ENCODE data around the gene NOP16.
"Not testable (repeated sequence)": the region's sequence is repeated elsewhere in the genome, so short reads cannot be mapped to it uniquely, and the experiment has no call there.

The NOP16 gene

DNA sequence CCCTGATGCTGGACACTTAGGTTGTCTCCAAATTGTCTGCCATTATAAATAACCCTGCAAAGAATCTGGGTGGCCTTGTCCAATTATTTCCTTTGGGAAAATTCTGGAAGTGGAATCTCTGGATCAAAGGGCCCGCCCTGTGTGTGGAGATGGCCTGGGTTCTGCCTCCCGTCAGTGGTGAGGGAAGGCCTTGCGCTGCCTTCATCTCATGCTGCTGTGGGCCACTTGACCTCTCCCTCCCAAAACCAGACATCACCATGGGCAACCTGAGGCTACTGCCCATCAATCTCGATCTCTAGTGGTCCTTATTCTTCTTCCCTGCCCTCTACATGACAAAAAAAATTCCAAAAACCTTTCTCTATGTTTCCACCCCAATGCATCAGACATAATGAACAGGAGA is 21.4 kb upstream of the NOP16 start:
- no peak for DNase-seq (ENCODE audit: low read depth in 3 of 3)

DNA sequence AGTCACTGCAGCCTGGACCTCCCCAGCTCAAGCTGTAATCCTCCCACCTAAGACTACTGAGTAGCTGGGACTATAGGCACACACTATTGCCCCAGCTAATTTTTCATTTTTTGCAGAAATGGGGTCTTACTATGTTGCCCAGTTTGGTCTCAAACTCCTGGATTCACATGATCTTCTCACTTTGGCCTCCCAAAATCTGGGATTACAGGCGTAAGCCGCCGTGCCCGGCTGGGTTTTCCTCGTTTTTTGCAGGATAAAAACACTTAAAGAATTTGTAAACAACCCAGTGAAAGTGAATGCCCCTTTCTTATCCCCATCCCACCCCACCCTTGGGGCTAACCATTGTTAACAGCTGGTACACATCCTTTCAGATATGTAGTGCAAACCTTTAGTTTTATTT is 20.2 kb upstream of the NOP16 start:
- no peak for DNase-seq (ENCODE audit: low read depth in 3 of 3)

DNA sequence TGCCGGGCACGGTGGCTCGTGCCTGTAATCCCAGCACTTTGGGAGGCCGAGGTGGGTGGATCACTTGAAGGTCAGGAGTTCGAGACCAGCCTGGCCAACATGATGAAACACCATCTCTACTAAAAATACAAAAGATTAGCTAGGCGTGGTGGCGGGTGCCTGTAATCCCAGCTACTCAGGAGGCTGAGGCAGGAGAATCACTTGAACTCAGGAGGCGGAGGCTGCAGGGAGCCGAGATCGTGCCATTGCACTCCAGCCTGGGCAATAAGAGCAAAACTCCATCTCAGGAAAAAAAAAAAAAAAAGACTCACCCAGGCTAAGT is 19.8 kb upstream of the NOP16 start:
- not testable (repeated sequence) for DNase-seq (ENCODE audit: low read depth in 3 of 3)

DNA sequence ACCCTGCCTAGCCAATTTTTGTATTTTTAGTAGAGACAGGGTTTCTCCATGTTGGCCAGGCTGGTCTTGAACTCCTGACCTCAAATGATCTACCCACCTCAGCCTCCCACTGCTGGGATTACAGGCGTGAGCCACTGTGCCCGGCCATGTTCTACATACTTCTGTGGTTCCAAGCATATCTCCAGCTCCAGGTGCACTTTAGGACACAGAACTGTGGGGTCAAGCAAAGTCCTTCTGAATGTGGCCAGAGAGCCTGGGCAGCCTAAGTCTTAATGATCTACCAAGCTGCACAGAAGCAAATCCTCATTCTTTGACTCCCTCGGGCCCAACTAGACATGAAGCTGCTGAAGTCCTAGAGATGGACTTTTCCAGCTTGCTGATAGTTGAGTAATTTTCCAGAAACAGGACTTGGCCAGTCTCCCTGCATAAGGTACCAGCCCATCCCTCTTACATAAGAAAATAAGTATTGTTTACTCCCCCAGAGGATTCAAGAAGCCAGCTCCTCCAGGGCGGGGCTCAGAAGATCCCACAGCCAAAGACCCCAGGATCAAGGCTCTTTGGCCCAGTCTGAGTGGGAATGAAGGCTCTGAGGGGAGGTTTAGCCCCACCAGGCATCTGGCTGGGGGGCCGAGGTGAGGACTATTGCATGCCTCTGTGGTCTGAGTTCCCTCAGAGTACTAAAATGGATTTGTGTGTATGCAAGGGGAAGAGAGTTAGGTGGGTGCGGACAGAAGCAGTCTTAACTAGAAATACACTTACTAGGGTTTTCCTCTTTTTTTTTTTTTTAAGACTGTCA is 19.3 kb upstream of the NOP16 start:
- no peak for DNase-seq (ENCODE audit: low read depth in 3 of 3)

DNA sequence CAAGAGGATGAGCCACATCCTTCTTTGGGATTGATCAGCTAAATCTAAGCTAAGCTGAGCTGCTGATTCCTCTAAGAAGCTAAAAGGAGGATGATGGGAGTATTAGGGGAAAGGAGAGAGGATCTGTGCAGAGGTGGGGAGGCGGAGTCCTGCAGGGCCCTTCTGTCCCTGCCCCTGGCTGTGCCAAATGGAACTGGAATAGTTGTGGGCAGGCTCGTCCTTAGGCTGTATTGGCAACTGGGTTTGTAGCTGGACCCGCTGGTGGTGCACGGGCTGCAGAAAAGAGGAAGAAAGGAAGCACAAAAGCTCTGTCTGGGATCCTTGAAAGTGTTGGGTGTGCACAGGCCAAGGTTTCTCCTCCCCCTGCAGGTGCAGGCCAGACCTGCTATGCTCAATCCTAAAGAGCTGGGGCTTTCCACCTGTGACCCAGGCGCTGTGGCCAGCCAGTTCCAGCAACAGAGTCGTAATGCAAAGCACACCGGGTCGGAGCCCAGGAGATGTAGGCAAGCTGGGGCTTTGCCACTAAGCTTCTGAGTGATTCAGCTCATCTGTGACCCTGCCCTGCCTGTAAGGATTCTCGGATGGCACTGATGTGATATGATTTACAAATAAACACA is 18.1 kb upstream of the NOP16 start:
- DNase-seq (ENCODE audit: low read depth in 3 of 3): no peak

DNA sequence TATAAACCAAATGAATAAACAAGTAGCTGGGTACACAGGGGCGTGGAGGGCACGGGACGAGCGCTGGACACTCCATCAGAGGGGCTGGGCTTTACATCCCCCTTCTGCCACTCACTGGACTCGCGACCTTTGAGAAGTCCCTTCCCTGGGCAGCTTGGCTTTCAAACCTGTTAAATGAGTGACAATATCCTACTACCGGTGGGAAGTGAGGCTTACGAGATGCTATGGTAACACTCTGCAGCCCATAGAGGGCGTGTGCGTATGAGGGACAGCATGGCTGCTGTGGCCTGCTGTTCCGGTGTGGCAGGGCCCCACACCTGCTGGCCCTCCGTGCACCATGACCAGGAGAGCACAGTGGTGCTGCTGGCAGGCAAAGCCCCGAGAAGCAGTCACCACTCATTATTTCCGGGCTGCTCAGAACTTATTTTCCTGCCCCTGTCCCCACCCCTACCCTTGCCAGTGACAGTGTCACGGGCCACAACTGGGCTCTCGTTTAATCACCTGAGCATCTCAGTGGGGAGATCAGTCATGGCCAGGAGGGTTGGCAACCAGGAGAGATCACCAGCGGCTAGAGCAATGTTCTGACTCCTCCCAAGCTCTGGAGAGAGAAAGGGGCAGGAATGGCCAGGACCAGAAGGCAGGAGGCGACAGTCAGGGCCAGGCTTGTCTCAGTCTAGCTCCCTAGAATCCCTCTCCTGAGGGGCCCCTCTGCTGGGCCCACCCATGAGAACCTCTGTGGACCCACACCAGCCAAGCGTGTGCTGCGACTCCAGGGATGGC is 17.4 kb upstream of the NOP16 start:
- DNase-seq (ENCODE audit: low read depth in 3 of 3): no peak

DNA sequence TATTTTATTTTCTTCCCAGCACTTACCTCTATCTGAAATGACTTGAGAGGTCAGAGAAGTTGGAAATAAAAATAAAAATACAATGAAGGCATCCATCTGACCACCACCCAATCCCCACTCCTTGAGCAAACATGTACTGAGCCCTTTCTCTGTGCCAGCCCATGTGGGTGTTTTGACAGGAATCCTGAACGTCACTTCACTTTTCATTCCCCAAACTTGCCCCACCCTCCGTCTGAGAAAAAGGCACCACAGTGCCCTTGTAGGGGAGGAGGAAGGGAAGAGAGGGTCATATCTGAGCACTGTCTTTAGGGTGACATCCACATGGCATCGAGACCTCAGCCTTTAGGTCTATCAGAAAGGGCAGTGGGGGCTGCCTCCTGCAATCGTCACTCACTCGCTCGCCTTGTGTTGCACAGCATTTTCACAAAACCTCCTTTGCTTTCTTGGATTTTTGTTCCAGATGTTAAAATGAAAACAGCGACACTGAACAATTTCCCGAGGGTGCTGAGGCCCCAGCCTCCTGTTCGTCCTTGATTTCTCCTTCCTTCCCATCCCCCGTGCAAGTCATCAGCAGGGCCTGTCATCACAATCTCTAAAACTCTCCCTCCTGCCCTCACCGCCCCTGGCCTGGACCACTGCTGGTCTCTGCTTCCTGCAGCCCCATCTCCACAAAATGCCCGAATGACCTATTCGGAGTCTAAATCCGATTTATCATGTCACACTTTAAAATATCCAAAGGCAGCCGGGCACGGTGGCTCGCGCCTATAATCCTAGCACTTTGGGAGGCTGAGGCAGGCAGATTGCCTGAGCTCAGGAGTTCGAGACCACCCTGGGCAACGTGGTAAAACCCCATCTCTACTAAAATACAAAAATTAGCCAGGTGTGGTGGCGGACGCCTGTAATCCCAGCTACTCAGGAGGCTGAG is 13.1 kb upstream of the NOP16 start:
- no peak for DNase-seq (ENCODE audit: low read depth in 3 of 3)

DNA sequence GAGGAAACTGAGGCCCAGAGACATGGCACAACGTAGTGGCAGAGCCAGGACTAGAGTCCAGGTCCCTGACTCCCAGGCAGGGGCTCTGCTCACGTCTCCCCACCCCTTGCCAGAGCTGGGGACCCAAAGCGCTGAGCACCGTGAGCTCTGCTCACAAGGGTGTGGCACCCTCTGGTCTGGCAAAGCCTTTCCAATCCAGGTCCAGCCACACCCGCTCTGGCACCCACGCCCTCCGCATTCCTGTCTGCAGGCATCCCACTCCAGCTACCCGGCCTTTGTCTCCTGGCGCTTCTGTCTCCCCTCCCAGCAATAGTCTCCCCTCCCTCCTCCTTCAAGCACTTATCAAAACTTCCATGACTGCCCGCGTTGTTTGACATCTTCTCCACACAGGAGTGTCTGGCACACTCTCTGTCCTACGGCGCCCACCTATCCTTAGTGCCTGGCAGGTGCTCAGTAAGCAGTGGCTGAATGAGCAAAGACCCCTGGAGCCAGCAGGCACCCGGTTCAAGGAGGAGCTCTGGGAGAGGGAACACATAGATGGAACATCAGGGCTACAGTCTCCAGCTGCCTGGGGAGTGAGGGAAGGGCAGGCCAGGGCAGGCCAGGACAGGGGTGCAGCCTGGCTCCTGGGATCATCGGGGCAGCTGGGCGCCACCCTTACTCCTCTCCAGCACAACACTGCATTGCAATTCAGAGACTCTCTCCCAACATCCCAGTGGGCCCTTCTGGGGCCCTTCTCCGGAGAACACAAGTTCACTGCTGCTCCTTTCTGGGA is 12.2 kb upstream of the NOP16 start:
- no peak for DNase-seq (ENCODE audit: low read depth in 3 of 3)

DNA sequence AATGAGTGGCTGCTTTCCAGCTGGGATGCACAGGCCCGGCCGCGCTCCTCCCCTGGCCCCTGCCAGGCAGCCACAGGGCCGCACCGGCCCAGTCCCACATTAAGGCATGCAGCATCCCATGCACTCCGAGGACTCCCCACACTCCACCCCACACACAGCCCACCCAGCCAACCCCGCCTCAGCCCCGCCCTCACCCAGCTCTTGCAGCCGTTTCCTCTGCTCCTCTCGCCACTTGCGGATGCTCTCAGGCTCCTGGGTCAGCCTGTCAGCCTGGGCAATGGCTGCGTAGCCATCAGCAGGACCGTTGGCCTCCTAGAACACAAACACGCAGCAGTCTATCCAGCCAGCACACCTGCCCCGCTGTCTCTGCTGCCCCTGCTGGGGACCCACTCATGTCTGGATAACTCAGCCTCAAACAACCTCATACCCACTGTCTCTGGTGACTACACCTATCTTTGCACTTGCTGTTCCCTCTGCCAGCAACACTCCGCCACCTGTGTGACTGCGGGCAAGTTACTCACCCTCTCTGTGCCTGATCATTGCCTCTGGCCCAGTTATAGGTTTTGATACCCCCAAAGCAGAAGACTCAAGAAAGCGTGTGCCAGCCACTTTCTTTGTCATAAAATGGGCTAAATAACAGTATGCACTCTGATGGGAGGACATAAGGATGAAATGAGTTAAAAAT is 9.5 kb upstream of the NOP16 start:
- DNase-seq (ENCODE audit: low read depth in 3 of 3): no peak

DNA sequence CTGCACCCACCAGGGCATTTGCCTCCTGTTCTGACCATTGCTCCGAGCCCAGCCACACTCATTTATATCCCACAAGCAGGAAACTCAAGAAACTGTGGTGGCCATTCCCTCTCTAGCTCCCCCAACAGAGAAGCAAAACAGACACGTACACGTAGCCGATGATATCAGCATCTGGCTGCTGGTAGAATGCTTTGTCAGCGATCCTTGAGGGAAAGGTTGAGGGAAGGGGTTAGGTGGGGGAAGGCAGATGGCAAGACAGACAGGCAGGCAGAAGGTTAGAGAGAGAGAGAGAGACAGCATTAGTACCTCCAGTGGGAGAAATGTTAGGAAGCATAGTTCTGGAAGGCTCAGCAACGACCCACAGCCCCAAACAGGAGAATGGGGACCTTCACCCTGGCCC is 7.9 kb upstream of the NOP16 start:
- DNase-seq (ENCODE audit: low read depth in 3 of 3): no peak

DNA sequence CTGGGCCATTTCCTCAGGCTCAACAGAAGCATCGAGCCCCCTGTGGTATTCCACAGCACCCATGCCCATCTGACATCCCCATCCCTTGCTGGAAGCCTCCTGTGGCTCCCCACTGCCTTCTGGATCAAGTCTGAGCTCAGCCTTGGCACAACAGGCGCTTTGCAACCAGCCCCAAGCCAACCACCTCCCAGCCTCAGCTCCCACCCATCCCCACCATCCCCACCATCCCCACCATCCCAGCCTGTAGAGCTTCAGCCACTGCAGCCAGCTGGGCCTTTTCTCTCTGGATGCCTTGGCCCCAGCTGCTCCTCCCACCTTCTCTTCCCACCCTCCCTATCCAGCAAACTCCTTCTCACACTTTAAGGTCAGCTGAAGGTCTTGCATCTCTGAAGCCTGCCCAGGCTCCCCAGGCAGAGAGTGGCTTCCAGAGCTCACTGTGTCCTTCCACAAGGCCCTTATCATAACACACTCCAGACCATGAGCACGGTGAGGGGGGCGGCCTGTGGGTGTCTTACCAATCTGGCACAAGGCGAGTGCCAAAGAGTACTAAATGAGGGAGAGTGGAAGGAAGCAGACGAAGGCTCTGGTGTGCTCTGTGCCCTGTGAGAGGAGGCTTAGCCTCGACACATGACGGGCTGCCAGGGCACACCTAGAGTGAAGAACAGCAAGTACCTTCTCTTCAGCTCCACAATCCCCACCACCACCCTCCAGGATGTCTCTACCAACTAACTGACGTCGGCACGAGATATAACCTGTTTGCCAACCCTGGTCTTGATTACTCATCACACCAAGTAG is 6.7 kb upstream of the NOP16 start:
- DNase-seq (ENCODE audit: low read depth in 3 of 3): no peak

DNA sequence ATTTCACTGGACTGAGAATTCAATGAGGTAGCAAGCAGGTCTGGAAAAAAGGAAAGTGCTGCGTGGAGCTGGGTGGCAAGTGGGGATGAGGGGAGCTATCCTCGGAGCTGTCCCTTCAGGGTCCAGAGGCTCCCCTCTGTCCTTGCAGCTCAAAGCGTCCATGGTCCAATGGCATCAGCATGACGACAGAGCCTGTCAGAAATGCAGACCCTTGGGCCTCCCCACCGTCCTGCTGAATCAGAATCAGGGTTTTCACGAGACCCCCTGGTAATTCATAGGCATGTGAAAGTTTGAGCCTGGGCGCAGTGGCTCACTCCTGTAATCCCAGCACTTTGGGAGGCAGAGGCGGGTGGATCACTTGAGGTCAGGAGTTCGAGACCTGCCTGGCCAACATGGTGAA is 5.7 kb upstream of the NOP16 start:
- DNase-seq (ENCODE audit: low read depth in 3 of 3): no peak

DNA sequence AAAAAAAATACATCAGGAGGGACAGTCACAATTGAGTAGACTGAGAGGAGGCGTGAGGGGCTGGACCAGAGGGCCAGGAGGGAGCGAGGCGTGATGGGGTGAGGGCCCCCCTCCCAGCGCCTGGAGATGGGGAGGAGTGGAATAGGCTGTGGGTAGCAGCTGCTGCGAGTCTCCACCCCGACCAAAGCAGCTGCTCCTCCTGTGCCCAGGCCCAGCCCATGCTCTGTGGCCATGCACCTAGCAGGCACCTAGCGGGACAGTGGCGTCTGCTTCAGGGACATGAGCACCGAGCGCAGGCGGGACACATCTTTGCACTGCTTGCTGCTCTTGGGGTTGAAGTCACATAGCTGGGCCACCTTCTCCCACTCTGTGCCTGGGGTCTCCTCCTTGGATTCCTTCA is 4.1 kb upstream of the NOP16 start:
- DNase-seq (ENCODE audit: low read depth in 3 of 3): no peak

DNA sequence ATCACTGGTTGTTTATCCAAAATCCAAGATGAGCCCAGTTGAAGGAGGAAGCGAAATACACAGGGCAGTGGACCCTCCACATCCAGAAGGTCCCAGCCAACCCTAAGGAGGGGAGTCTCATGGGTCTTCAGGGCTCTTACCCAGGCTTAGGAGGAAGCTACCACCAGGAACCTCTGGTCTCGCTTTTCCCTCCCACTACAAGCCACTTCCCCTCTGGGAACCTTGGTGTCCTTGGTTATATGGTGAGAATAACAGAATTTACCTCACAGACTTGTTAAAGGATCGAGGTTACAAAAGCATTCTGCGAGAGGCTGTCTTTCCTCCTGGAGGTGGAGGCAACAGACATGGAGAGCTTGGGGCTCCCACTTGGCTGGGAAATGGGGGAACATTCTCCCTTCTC is 3.6 kb upstream of the NOP16 start:
- DNase-seq (ENCODE audit: low read depth in 3 of 3): no peak

DNA sequence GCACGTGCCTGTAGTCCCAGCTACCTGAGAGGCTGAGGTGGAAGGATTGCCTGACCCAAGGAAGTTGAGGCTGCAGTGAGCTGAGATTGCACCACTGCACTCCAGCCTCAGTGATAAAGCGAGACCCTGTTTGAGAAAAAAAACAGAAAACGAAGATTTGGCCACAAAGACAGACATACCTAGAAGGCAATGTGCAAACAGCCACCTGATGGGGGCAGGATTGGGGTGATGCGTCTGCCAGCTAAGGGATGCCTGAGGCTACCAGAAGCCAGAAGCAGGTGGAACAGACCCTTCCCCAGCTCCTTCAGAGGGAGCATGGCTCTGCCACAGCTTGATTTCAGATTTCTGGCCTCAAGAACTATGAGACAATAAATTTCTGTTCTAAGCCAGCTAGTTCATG is 3.1 kb upstream of the NOP16 start:
- DNase-seq (ENCODE audit: low read depth in 3 of 3): no peak

DNA sequence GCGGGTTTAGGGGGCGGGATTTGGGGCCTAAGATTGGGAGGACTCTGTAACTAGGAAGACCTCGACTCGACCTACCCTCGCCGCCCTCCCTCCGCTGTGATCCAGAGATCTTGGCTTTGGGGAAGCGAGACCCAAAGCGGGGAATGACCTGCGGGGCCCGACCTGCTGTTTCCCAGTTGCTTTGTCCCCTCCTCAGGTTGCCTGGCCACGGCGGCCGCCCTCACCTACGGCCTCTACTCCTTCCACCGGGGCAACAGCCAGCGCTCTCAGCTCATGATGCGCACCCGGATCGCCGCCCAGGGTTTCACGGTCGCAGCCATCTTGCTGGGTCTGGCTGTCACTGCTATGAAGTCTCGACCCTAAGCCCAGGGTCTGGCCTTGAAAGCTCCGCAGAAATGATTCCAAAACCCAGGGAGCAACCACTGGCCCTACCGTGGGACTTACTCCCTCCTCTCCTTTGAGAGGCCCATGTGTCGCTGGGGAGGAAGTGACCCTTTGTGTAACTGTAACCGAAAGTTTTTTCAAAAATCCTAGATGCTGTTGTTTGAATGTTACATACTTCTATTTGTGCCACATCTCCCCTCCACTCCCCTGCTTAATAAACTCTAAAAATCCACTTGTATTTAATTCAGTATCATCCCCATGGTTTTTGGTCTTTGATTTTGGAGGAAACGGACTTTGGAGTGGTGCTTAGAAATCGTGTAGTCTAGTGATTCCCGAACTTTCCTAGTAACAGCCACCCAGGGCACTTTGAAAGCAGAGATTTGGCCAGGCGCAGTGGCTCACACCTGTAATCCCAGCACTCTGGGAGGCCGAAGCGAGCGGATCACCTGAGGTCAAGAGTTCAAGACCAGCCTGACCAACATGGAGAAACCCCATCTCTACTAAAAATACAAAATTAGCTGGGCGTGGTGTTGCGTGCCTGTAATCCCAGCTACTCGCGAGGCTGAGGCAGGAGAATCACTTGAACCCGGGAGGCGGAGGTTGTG is 1.0 kb upstream of the NOP16 start:
- no peak for DNase-seq (ENCODE audit: low read depth in 3 of 3)

DNA sequence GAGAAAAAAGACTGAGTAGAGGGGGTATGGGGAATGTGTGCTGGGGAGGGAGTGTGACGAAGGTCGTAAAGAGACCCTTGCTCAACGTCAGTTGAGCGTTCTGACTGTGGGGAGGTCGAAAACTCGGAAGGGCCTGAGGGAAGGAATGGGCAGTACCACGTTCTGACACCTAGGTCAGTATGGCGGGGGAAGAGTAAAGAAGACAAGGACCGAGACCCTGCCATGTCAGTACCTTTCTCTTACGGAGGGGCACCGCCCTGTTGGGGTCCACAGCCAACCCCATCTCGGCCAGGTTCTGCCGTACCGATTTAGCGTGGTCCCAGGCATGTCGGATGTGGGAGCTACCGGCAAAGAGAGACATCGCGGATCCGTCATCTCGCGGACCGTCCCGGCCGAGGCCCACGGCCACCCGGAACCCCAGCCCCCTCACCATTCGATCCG is 375 bp downstream of the NOP16 start:
- no peak for DNase-seq (ENCODE audit: low read depth in 3 of 3)

DNA sequence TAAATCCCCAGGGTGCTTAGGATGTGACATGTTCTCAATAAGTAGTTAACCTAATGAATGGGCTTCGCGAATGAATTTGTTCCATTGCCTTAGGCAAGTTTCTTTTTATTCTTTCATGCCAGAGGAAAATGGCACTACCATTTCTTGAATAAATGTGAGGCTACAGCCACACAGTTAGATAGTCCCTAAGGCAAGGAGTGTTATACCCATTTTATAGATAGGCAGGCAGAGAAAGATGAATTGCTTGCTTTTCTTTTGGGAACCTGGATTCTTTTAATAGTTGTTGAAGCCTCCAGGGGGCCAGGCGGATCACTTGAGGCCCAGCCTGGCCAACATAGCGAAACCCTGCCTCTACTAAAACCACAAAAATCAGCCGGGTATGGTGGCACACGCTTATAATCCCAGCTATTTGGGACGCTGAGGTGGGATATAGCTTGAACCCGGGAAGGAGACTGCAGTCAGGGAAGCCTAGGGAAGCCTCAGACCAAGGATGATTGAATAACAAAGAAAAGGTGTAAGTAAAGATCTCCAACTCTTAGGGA is 943 bp downstream of the NOP16 start:
- DNase-seq (ENCODE audit: low read depth in 3 of 3): no peak
